K562 (cell line): Measurements from ENCODE around the gene TLE7. TPM values are rescaled to one million over a fixed set of nuclear protein-coding genes. Genes with fewer than 3 reads are reported as not detected.
A peak's percentile ranks its signal among the peaks of the same experiment; 100 is the strongest.

ENCODE experiments used
- CREB1 ChIP-seq, 2 experiments: sonication (generic) in 1 of 2; formaldehyde crosslinking in 1 of 2; IDR thresholded peaks; 2 replicates each; pipeline versions ENCODE4 v1.6.1 to v1.8.0; 2012 to 2022; ENCODE audit warnings: inconsistent platforms in 1 of 2, mild to moderate bottlenecking in 1 of 2, missing genetic modification reagents in 1 of 2, moderate library complexity in 1 of 2
- NEUROD1 ChIP-seq: fragments of 150-350 bp; IDR thresholded peaks from 2 replicates; pipeline ENCODE4 v1.6.1; 2014; ENCODE audit warnings: borderline replicate concordance, low read length, low read depth; ENCODE audit not compliant: partially characterized antibody
- NKRF ChIP-seq: fragments of 450-650 bp; IDR thresholded peaks from 2 replicates; pipeline ENCODE4 v1.6.1; 2016; ENCODE audit warnings: borderline replicate concordance
- OTX1 ChIP-seq: fragments of 450-650 bp; formaldehyde crosslinking; IDR thresholded peaks from 2 replicates; pipeline ENCODE4 v1.4.0; 2022; ENCODE audit warnings: mild to moderate bottlenecking
- PBX2 ChIP-seq, 2 experiments: IDR thresholded peaks in 1 of 2; conservative IDR thresholded peaks in 1 of 2; 2 replicates each; pipeline ENCODE4 v1.6.1; 2016; ENCODE audit warnings: low read depth in 2 of 2, mild to moderate bottlenecking in 1 of 2, missing compliant biosample characterization in 1 of 2, missing genetic modification characterization in 1 of 2, moderate library complexity in 1 of 2
- polyA plus RNA-seq, 8 experiments: library from polyadenylated mRNA; depleted of rRNA in 4 of 8; stranded (reverse) in 5 of 8; unstranded in 3 of 8; fragments of >200 nt; fragmentation: Nextera tagmentation in 2 of 8; fragmentation: Illumina TruSeq in 1 of 8; extraction: Ambion mirVana in 2 of 8; extraction: Trizol in 1 of 8; gene quantifications; 2 replicates each; pipeline versions ENCODE4 v1.2.1 to v1.2.3, GENCODE V29; 2011 to 2014; ENCODE audit warnings: inconsistent platforms in 1 of 8, missing spikeins in 1 of 8
- total RNA-seq, 7 experiments: library from RNA; depleted of rRNA in 6 of 7; stranded (reverse); fragments of >200 nt in 6 of 7; fragmentation: Illumina TruSeq in 2 of 7; extraction: Trizol in 2 of 7; gene quantifications; 2 replicates each; pipeline versions ENCODE4 v1.2.1 to v1.2.3, GENCODE V29; 2011 to 2021; ENCODE audit warnings: low replicate concordance in 1 of 7
- TF ChIP-seq, protein P1 (sequence below): sonication (generic); formaldehyde crosslinking; IDR thresholded peaks from 2 replicates; pipeline ENCODE4 v1.8.1; 2023; ENCODE audit warnings: mild to moderate bottlenecking, missing genetic modification reagents

The TLE7 gene
- total and polyA plus RNA-seq, 9 of the 15 experiments (the other 6 are each of a cell fraction or from before 2014, with no cell fraction given) = not detected

DNA sequence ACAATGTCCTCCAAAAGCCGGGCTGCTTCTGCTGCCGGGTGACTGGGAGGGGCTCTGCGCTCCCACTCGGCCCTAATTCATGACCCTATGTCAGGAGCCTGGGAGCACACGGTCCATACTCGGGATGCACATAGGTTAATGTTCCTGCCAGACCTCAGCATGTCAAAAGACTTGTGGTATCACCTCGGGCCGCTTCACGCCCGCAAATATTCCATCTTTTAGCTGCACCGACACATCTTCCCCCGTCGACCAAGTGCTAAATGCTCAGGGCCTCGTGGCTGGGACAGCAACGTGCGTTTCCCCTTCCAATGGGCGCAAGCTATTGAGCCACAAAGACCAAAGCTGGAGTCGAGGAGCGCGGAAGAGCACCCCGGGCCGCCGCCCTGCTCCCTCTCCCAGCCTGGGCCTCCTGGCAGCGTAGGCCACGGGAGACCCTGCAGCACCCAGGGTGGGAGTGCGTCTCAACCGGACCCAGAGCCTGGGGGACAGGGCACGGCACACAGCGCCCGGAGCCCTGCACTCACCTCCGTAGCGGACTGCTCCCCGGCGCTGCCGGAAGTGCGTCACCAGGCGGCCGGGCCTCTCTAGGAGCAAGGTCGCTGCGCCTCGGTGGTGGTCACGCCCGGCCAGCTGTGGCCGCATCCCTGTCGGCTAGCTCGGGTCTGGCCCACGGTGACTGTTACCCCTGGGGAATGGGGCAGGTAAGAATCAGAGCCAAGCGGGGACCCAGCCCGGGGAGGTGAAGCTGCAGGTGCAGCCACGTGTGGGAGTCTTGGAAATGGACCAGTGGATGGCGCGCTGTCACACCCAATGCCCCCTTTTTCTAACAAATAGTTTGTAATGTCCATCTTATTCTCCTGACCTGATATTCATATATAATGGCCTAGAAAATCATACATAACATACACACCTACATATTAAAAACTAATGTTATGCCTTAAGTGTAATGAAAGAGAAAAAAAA lies 20.1 kb upstream of the TLE7 start, which contains the start of gene ZNF23 (continued):
- TF ChIP-seq PBX2 (CRISPR knock-in tag; IDR thresholded peaks at IDR 0.05; ENCODE audit: low read depth) (no peak), PBX2 (tag; conservative IDR thresholded peaks at IDR 0.05; ENCODE audit: low read depth) (no peak), NKRF (peak; percentile 91; the same call in 1 of the 2 replicates), CREB1 (IDR thresholded peaks at IDR 0.05) (peak; percentile 92), CREB1 (CRISPR knock-in tag; IDR thresholded peaks at IDR 0.05) (peak; percentile 97), NEUROD1 (peak; percentile 48), OTX1 (CRISPR knock-in tag) (0 out of 2 replicates have a peak, but pooled peaks have one; percentile 34)
- TF ChIP-seq, protein P1, sequence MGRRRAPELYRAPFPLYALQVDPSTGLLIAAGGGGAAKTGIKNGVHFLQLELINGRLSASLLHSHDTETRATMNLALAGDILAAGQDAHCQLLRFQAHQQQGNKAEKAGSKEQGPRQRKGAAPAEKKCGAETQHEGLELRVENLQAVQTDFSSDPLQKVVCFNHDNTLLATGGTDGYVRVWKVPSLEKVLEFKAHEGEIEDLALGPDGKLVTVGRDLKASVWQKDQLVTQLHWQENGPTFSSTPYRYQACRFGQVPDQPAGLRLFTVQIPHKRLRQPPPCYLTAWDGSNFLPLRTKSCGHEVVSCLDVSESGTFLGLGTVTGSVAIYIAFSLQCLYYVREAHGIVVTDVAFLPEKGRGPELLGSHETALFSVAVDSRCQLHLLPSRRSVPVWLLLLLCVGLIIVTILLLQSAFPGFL (CRISPR knock-in tag) = no peak
